Gastroesophageal sphincter (tissue), 4 donors: ENCODE data around the gene SGO2. TPM values are rescaled to one million over a fixed set of nuclear protein-coding genes. Genes with fewer than 3 reads are reported as not detected.

ENCODE experiments used
- ATAC-seq: fragments of 150-250 bp; one replicate; pipeline ENCODE4 v1.9.1; 2016; ENCODE audit warnings: mild to moderate bottlenecking, moderate library complexity
- H3K27ac ChIP-seq, 4 donors: fragments of 200-600 bp; sonication (generic) in 3 of 4; 1 replicate in 3 of 4; 2 replicates in 1 of 4; pipeline ENCODE4 v1.5.1; 2016 to 2019
- H3K27me3 ChIP-seq: fragments of 200-600 bp; sonication (generic); one replicate; pipeline ENCODE4 v1.5.1; 2019
- H3K36me3 ChIP-seq, 2 donors: fragments of 200-600 bp; sonication (generic); one replicate each; pipeline ENCODE4 v1.5.1; 2019; ENCODE audit warnings: control low read depth in 1 of 2
- H3K4me1 ChIP-seq, 3 donors: fragments of 200-600 bp; sonication (generic); 1 replicate in 2 of 3; 2 replicates in 1 of 3; pipeline ENCODE4 v1.5.1; 2016 to 2019; ENCODE audit warnings: control low read depth in 2 of 3
- H3K4me3 ChIP-seq, 2 donors: fragments of 200-600 bp; sonication (generic); one replicate each; pipeline ENCODE4 v1.5.1; 2019; ENCODE audit warnings: mild to moderate bottlenecking in 1 of 2, moderate library complexity in 1 of 2
- H3K9me3 ChIP-seq, 3 donors: fragments of 200-600 bp; sonication (generic); one replicate each; pipeline ENCODE4 v1.5.1; 2017 to 2019; ENCODE audit warnings: control low read depth in 2 of 3
- CTCF ChIP-seq, 4 experiments: fragments of 200-600 bp in 2 of 4; fragments of 450-650 bp in 2 of 4; sonication (generic) in 1 of 4; IDR thresholded peaks; one replicate each; pipeline ENCODE4 v1.5.1; 2017 to 2019; ENCODE audit warnings: antibody characterized with exemption in 4 of 4, mild to moderate bottlenecking in 2 of 4, moderate library complexity in 2 of 4
- EP300 ChIP-seq: sonication (generic); formaldehyde crosslinking; IDR thresholded peaks from one replicate; pipeline ENCODE4 v1.6.1; 2017; ENCODE audit warnings: antibody characterized with exemption, mild to moderate bottlenecking
- POLR2A ChIP-seq, 2 donors: fragments of 450-650 bp; IDR thresholded peaks; one replicate each; pipeline ENCODE4 v1.6.1; 2017; ENCODE audit warnings: antibody characterized with exemption in 2 of 2, mild to moderate bottlenecking in 2 of 2, moderate library complexity in 1 of 2
- POLR2AphosphoS5 ChIP-seq: sonication (generic); formaldehyde crosslinking; IDR thresholded peaks from one replicate; pipeline ENCODE4 v1.6.1; 2017; ENCODE audit warnings: antibody characterized with exemption
- WGBS, 2 donors: methylation state at CpG; one replicate each; pipeline ENCODE4 v1.1.5; 2018; ENCODE audit warnings: low coverage in 1 of 2; 5-methylcytosine and 5-hydroxymethylcytosine counted together
- total RNA-seq, 4 donors: library from RNA; depleted of rRNA; stranded (reverse); fragments of >200 nt; gene quantifications; one replicate each; pipeline ENCODE4 v1.1.0, GENCODE V29; 2016

Gene SGO2
- total RNA-seq, 4 donors from 2014 or later, result 0.62 to 1.8 (median 1.4) TPM

- H3K36me3 ChIP-seq, result peaks cover 0 to 20% of the 10 kb centered on the region in 2 donors
- no peak for ATAC-seq
- WGBS, 2 donors, result 25 to 32% methylated on average over 5 to 6 of the region's 8 CpGs
- peaks cover 0 to 19% (median 0%) of the 10 kb centered on the region in 3 donors for H3K4me1 ChIP-seq
- peaks cover 22% of the 10 kb centered on the region for H3K27me3 ChIP-seq
- H3K27ac ChIP-seq, result peak overlapping the region; percentile 74 to 92 (median 88)
- peak overlapping the region; percentile 89 to 90 for H3K4me3 ChIP-seq
- no peaks in the 10 kb centered on the region for H3K9me3 ChIP-seq
- TF ChIP-seq EP300, result no peak
- no peak for TF ChIP-seq CTCF (IDR thresholded peaks at IDR 0.05)
- TF ChIP-seq POLR2AphosphoS5, result no peak
- TF ChIP-seq POLR2A (IDR thresholded peaks at IDR 0.05), result no peak
These were observed 16.8 kb upstream of the SGO2 start for GRCh38 chr2:200509235-200509611.

- Histone ChIP-seq H3K27ac (peak within 1 kb of the TSS; percentile 74 to 92 (median 88)), H3K4me1 (peaks cover 0 to 19% (median 0%) of the 10 kb centered on the region in 3 donors), H3K36me3 (peaks cover 0 to 14% of the 10 kb centered on the region in 2 donors), H3K27me3 (peaks cover 27% of the 10 kb centered on the region), H3K4me3 (peak within 1 kb of the TSS; percentile 89 to 90), H3K9me3 (no peaks in the 10 kb centered on the region)
- no CpG with 5 or more reads among the region's 78 CpGs for WGBS, 2 donors
- no peak for TF ChIP-seq EP300
- peak; percentile 91 to 92 for TF ChIP-seq POLR2A (IDR thresholded peaks at IDR 0.05)
- TF ChIP-seq CTCF (IDR thresholded peaks at IDR 0.05), result peak; percentile 63 to 93 (median 79)
- peak; percentile 83 for TF ChIP-seq POLR2AphosphoS5
- ATAC-seq, result peak; percentile 98
These were observed 16.2 kb upstream of the SGO2 start, which contains the start of gene KCTD18 for GRCh38 chr2:200509612-200510433. TSS of gene KCTD18 (minus strand) at chr2:200510068. CDS start at chr2:200507016, 3,052 bp downstream.

GRCh38 chr2:200515155-200515554 is 10.9 kb upstream of the SGO2 start:
- H3K36me3 ChIP-seq, result no peaks in the 10 kb centered on the region
- H3K27me3 ChIP-seq, result peaks cover 27% of the 10 kb centered on the region
- no peak overlapping the region for H3K27ac ChIP-seq
- no peak for TF ChIP-seq EP300
- WGBS, 2 donors, result 11 to 25% methylated on average over 1 of the region's 1 CpG
- H3K9me3 ChIP-seq, result no peaks in the 10 kb centered on the region
- H3K4me3 ChIP-seq, result no peak overlapping the region
- no peak for ATAC-seq
- H3K4me1 ChIP-seq, result peaks cover 0 to 7% (median 0%) of the 10 kb centered on the region in 3 donors

- Histone ChIP-seq H3K27me3 (peaks cover 11% of the 10 kb centered on the region), H3K4me3 (no peak overlapping the region), H3K9me3 (no peaks in the 10 kb centered on the region), H3K27ac (no peak overlapping the region), H3K4me1 (peaks cover 0 to 9% (median 5%) of the 10 kb centered on the region in 3 donors), H3K36me3 (no peaks in the 10 kb centered on the region)
- 73 to 100% methylated on average over 1 to 2 of the region's 3 CpGs for WGBS, 2 donors
- ATAC-seq, result no peak
- TF ChIP-seq CTCF (IDR thresholded peaks at IDR 0.05) (no peak), EP300 (no peak), POLR2AphosphoS5 (no peak), POLR2A (IDR thresholded peaks at IDR 0.05) (no peak)
These were observed 2.8 kb upstream of the SGO2 start for GRCh38 chr2:200523158-200523557.

GRCh38 chr2:200523604-200524003 is 2.4 kb upstream of the SGO2 start:
- H3K27ac ChIP-seq, result no peak overlapping the region
- TF ChIP-seq EP300 (no peak), POLR2A (IDR thresholded peaks at IDR 0.05) (no peak), POLR2AphosphoS5 (no peak), CTCF (IDR thresholded peaks at IDR 0.05) (no peak)
- H3K9me3 ChIP-seq, result no peaks in the 10 kb centered on the region
- peaks cover 0 to 9% (median 5%) of the 10 kb centered on the region in 3 donors for H3K4me1 ChIP-seq
- H3K36me3 ChIP-seq, result no peaks in the 10 kb centered on the region
- 60 to 72% methylated on average over 1 to 2 of the region's 2 CpGs for WGBS, 2 donors
- H3K4me3 ChIP-seq, result no peak overlapping the region
- peaks cover 11% of the 10 kb centered on the region for H3K27me3 ChIP-seq
- ATAC-seq, result no peak
